ENCODE results near the gene LPP.

GRCh38 chr3:188631291-188632010 lies 477.5 kb downstream of the LPP start:
- TF ChIP-seq EZH2 (IDR thresholded peaks at IDR 0.05; ENCODE audit: borderline replicate concordance, low read depth, low read length, severe bottlenecking) (no peak), CTCF (IDR thresholded peaks at IDR 0.05; ENCODE audit: borderline replicate concordance, extremely low read depth, low read length, poor library complexity, severe bottlenecking) (no peak)

All from DND-41 (cell line).